Thyroid gland (tissue), 4 donors: ENCODE measurements around the gene MYLK.

Source experiments
- CTCF ChIP-seq, 6 experiments: fragments of 200-600 bp in 3 of 6; fragments of 450-650 bp in 3 of 6; sonication (generic) in 3 of 6; IDR thresholded peaks; one replicate each; pipeline ENCODE4 v1.5.1; 2016 to 2019; ENCODE audit warnings: antibody characterized with exemption in 6 of 6, mild to moderate bottlenecking in 2 of 6, inconsistent platforms in 1 of 6, moderate library complexity in 1 of 6
- POLR2A ChIP-seq, 2 donors: fragments of 450-650 bp; IDR thresholded peaks; one replicate each; pipeline ENCODE4 v1.6.1; 2017; ENCODE audit warnings: antibody characterized with exemption in 2 of 2, mild to moderate bottlenecking in 2 of 2, moderate library complexity in 1 of 2

- TF ChIP-seq POLR2A (IDR thresholded peaks at IDR 0.05) (no peak), CTCF (IDR thresholded peaks at IDR 0.05) (no peak)
Observed at GRCh38 chr3:123561188-123561587, 322.9 kb downstream of the MYLK start.
